Left colon (tissue), 2 donors: Measurements from ENCODE around the gene CAMKMT. TPM values are rescaled to one million over a fixed set of nuclear protein-coding genes. Genes with fewer than 3 reads are reported as not detected.

ENCODE experiments used
- ATAC-seq: fragments of 200-7000 bp; cut with Tn5 transposase; one replicate; pipeline ENCODE4 v1.9.1; 2020; ENCODE audit warnings: mild to moderate bottlenecking, moderate library complexity
- DNase-seq, 2 donors: peaks; one replicate each; pipeline ENCODE4 v3.0.0-alpha.2; 2020
- intact Hi-C, 2 donors: fragments of 100-400 bp; cut with DNase I in 1 of 2; cut with micrococcal nuclease in 1 of 2; formaldehyde crosslinking; loops; one replicate each; pipeline versions ENCODE4 v1.11.2 to v1.14.0; 2022; cut with DNase I, micrococcal nuclease
- total RNA-seq, 2 donors: library from RNA; stranded (reverse); fragmentation: NEBNext Ultra II Directional; extraction: Animal tissue kit (Norgen Biotek cat#: 25700); gene quantifications; one replicate each; pipeline ENCODE4 v1.2.1, GENCODE V29; 2021
- donor health status: DM: no; HTN: no; CAD: no.
- donor health status: DM: yes; HTN: yes; CAD: no.

Gene CAMKMT
- total RNA-seq, 2 donors from 2014 or later = 9.3 to 14.3 TPM

DNA sequence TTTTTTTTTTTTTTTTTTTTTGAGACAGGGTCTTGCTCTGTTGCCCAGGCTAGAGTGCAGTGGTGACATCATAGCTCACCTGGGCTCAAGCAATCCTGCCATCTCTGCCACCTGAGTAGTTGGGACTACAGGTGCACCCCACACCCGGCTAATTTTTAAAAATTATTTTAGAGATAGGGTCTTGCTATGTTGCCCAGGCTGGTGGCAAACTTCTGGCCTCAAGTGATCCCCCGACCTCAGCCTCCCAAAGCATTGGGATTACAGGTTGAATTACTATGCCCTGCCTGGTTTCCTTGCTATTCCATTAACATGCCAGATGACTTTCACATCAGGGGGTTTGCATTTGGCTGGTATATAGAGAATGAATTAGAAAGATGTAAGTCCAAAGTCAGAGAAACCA lies 253.2 kb downstream of the CAMKMT start:
- ATAC-seq (no peak), DNase-seq (no peak)
- intact Hi-C loops = no loop called here

- ATAC-seq (no peak), DNase-seq (no peak)
- intact Hi-C loops = no loop called here
Measured at GRCh38 chr2:44615950-44616518, 254.3 kb downstream of the CAMKMT start.

- ATAC-seq (no peak), DNase-seq (no peak)
Measured at GRCh38 chr2:44616667-44617155, 255.0 kb downstream of the CAMKMT start.

GRCh38 chr2:44618251-44619023 lies 256.7 kb downstream of the CAMKMT start:
- ATAC-seq (no peak), DNase-seq (no peak)
- intact Hi-C loops = no loop called here

More at GRCh38 chr2:44616667-44617155, 255.0 kb downstream of the CAMKMT start:
- intact Hi-C loops = no loop called here

DNA sequence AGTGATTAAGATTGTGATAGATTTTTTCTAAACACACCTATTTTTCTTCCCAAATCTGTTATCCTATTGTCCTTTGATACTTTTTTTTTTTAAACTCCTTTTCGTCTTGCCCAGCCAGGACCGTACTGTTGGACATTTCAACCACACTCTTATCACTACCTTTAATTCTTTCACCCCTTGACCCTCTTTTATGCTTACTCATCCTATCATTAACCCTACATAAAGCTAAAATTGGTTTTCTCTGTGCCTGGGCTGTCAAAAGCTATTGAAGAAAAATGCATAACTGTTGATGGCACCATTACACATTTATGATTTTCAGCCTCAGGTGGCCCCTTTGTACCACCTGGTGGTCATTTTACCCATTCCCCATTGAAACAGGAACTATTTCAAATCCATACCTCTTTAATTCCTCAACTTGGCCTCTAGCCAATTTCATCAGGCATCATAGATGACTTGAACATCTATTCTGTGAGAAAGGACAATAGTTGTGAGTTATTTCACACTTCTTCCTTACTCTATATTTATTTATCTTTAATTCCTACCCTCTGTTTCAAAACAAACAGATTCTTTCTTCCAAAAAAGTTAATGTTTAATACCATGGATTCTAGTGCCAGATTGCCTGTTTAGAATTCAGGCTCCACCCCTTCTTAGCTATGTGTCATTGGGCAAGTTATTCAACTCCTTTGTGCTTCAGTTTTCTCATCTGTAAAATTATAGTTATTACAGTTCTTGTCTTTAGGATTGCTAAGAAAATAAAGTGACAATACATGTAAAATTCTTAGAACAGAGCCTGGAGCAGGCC lies 258.6 kb downstream of the CAMKMT start:
- DNase-seq (no peak), ATAC-seq (no peak)
- intact Hi-C loops = no loop called here

GRCh38 chr2:44623622-44624351 lies 262.0 kb downstream of the CAMKMT start:
- no peak for DNase-seq
- intact Hi-C loops = no loop called here
- no peak for ATAC-seq

DNA sequence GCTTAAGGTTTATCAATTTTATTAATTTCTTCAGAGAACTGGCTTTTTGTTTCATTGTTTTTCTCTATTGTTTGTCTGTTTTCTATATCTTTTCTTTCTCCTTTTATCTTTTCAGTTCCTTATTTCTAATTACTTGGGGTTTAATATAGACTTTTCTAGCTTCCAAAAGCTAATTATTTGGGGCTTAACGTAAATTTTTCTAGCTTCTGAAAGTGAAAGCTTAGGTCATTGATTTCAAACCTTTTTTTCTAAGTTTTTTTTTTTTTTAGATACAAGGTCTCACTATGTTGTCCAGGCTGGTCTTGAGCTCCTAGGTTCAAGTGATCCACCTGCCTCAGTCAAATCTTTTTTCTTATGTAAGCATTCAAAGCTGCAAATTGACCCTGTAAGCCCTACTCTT lies 266.6 kb downstream of the CAMKMT start:
- no peak for ATAC-seq
- DNase-seq = no peak
- intact Hi-C loops = no loop called here

DNA sequence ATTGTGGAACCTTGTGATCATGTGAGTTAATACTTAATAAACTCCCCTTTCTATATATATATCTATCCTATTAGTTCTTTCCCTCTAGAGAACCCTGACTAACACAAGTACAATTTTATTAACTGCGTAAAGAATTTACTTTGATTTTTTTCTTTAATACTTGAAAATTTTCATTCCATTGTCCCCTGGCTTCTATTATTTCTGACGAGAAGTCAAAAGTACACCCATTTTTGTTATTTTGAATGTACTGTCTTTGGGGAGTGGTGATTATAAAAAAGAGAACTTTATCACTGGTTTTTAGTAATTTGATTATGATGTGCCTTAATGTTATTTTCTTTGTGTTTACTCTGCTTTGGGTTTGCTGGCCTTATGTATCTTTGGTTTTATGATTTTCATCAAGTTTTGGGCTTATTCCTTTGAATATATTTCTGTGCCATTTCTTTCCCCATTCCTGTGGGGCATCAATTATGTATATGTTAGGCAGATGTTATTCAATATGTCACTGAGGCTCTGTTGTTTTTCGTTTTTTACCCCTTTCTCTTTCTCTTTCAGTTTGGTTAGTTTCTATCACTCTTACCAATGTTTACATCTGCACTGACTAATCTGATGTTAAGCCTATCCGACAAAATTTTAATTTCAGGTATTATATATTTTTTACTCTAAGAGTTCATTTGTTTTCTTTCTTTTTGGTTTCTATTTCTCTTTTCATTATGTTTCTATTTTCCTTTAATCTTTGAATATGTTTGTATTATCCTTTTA lies 271.4 kb downstream of the CAMKMT start:
- ATAC-seq (no peak), DNase-seq (no peak)
- intact Hi-C loops = no loop called here

- ATAC-seq = no peak
- intact Hi-C loops = no loop called here
Measured at GRCh38 chr2:44635725-44636124, 274.0 kb downstream of the CAMKMT start.

DNA sequence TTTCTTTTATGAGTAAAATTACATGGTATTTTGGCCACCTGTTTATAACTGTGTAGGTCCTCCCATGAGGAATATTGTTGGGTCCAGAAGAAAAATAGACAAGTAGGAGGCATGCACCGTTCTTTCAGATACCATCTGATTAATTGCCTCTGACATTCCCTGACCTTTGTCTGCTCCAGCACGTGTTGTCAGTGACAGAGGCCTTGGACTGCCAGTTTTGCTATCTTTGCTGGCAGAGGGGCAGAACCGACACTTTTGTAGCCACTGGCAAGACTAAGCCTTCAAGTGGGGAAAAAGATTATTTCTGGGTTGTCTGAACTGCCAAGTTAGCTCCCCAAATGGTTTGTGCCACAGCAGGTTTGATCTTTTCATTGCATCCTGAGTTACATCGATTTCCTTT lies 276.9 kb downstream of the CAMKMT start:
- intact Hi-C loops = no loop called here
- DNase-seq (no peak), ATAC-seq (no peak)

More at GRCh38 chr2:44635725-44636124, 274.0 kb downstream of the CAMKMT start:
- no peak for DNase-seq

- DNase-seq (no peak), ATAC-seq (no peak)
- intact Hi-C loops = no loop called here
Measured at GRCh38 chr2:44639399-44639798, 277.7 kb downstream of the CAMKMT start.

GRCh38 chr2:44642123-44642857 lies 280.5 kb downstream of the CAMKMT start:
- intact Hi-C loops = no loop called here
- ATAC-seq = no peak
- no peak for DNase-seq

- intact Hi-C loops = no loop called here
- no peak for DNase-seq
- no peak for ATAC-seq
Measured at GRCh38 chr2:44645937-44646336, 284.2 kb downstream of the CAMKMT start.

DNA sequence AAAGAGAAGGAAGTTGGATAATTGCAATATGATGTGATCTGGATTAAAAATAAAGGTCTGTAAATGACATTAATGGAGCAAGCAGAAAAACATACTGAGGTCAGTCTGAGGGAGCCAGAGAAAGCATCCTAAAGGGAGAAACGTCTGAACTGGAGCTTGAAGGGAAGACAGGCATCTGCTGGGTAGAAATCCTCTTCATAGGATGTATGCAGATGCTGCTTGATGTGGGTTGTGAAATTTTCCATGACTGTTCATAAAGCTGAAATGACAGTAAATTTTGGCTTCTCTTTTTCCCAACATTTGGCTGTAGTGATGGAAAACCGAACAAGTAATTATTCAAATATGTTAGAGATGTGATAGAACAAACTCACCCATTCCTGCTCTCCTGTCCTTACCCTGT lies 287.6 kb downstream of the CAMKMT start:
- no peak for ATAC-seq
- intact Hi-C loops = no loop called here

GRCh38 chr2:44650796-44651195 lies 289.0 kb downstream of the CAMKMT start:
- no peak for DNase-seq
- intact Hi-C loops = no loop called here
- ATAC-seq = no peak

More for the DNA sequence above, 287.6 kb downstream of the CAMKMT start:
- DNase-seq = no peak

GRCh38 chr2:44651974-44652373 lies 290.2 kb downstream of the CAMKMT start:
- ATAC-seq = no peak
- no peak for DNase-seq
- intact Hi-C loops = no loop called here

GRCh38 chr2:44652701-44653100 lies 291.0 kb downstream of the CAMKMT start:
- DNase-seq (no peak), ATAC-seq (no peak)
- intact Hi-C loops = no loop called here

- ATAC-seq (no peak), DNase-seq (no peak)
- intact Hi-C loops = no loop called here
Measured at GRCh38 chr2:44655401-44655864, 293.7 kb downstream of the CAMKMT start.
